BJ (cell line): ENCODE results near the gene MYO1D. TPM values are rescaled to one million over a fixed set of nuclear protein-coding genes. Genes with fewer than 3 reads are reported as not detected.

Experiments used
- CTCF ChIA-PET: fragments of 350-600 bp; formaldehyde crosslinking; extraction: SDS; loops from one replicate; lab custom pipeline; 2021; ENCODE audit warnings: antibody characterized with exemption, inconsistent platforms; lab: Yijun Ruan, JAX
- POLR2A ChIA-PET: fragments of 300-600 bp; sonication (Branson Sonifier 250); formaldehyde crosslinking; extraction: SDS; loops from one replicate; lab custom pipeline; 2021; ENCODE audit warnings: antibody characterized with exemption; lab: Charles Lee
- DNase-seq: peaks from one replicate; pipeline ENCODE4 v3.0.0-alpha.2; 2011; ENCODE audit warnings: low read depth
- H3K27me3 ChIP-seq: 2 replicates; pipeline ENCODE4 v1.6.0; 2011; ENCODE audit warnings: low read length; ENCODE audit not compliant: control insufficient read depth, insufficient read depth
- H3K36me3 ChIP-seq: 2 replicates; pipeline ENCODE4 v1.5.1; 2011; ENCODE audit warnings: low read length; ENCODE audit not compliant: control insufficient read depth, insufficient read depth
- H3K4me3 ChIP-seq: 2 replicates; pipeline ENCODE4 v1.5.1; 2011; ENCODE audit warnings: low read depth, mild to moderate bottlenecking, control low read depth, low read length
- polyA plus RNA-seq: library from polyadenylated mRNA; depleted of rRNA; stranded (reverse); fragments of >200 nt; gene quantifications from 2 replicates; pipeline ENCODE4 v1.2.3, GENCODE V29; 2011
- TF ChIP-seq, protein P1 (sequence below): IDR thresholded peaks from 2 replicates; pipeline ENCODE4 v1.5.1; 2011; ENCODE audit warnings: low read depth, mild to moderate bottlenecking, control low read depth, inconsistent platforms, low read length, moderate library complexity; ENCODE audit not compliant: insufficient read depth

MYO1D gene
- polyA plus RNA-seq, 1 experiment = 23.6 TPM

DNA sequence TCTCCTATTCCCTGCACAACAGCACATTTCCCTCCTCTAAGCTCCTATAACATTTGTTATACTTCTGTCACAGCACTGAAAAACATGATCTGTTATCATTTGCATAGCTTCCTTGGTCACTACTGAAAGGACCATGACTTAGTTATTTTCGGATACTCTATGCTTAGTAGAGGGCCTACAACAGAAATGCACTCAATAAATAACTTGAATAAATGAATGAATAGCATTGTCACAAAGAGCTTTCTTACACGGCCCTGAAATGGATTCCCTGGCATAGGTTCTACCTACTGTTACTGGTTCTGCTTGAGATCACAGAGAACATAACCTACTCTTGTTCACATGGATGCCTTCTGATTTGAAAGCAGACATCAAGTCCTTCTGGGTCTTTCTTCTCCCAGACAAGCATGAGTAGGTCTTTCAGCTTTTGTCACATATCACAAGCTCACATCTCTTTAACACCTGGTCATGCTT, 41.6 kb downstream of the MYO1D start:
- H3K27me3 ChIP-seq = no peaks in the 10 kb centered on the region
- TF ChIP-seq, protein P1, sequence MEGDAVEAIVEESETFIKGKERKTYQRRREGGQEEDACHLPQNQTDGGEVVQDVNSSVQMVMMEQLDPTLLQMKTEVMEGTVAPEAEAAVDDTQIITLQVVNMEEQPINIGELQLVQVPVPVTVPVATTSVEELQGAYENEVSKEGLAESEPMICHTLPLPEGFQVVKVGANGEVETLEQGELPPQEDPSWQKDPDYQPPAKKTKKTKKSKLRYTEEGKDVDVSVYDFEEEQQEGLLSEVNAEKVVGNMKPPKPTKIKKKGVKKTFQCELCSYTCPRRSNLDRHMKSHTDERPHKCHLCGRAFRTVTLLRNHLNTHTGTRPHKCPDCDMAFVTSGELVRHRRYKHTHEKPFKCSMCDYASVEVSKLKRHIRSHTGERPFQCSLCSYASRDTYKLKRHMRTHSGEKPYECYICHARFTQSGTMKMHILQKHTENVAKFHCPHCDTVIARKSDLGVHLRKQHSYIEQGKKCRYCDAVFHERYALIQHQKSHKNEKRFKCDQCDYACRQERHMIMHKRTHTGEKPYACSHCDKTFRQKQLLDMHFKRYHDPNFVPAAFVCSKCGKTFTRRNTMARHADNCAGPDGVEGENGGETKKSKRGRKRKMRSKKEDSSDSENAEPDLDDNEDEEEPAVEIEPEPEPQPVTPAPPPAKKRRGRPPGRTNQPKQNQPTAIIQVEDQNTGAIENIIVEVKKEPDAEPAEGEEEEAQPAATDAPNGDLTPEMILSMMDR = no peak
- ChIA-PET POLR2A (no interaction called here), CTCF (interaction anchor here (0.9 to 1.2 kb wide), 2 partner anchors 41 to 52 kb away, joined by 3 read pairs; partner anchors contain the start of gene MYO1D)
- H3K4me3 ChIP-seq = no peak overlapping the region
- no peak for DNase-seq
- no peaks in the 10 kb centered on the region for H3K36me3 ChIP-seq

DNA sequence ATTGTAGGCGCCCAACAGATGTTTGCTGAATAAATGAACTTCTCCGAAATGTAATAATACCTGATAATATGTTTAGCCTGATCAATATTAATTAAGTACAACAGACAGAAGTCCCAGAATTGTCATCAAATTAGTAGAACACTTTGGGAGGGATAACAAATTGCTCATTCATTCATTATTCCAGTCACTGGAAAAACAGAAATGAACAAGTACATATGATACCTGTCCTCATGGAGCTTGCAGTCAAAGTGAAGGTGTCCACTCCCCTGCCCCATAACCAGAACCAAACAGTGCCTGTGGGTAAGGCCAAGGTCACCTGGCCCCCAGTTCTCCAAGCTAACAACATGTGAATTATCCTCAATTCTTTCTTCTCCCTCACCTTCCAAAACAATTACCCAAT, 42.8 kb downstream of the MYO1D start:
- POLR2A ChIA-PET = no interaction called here
- TF ChIP-seq, protein P1 = no peak
- Histone ChIP-seq H3K36me3 (no peaks in the 10 kb centered on the region), H3K27me3 (no peaks in the 10 kb centered on the region), H3K4me3 (no peak overlapping the region)
- no peak for DNase-seq
- CTCF ChIA-PET = interaction anchor here (2.4 kb wide), 1 partner anchor 42 kb away, joined by 10 read pairs; the partner anchor contains the start of gene MYO1D

DNA sequence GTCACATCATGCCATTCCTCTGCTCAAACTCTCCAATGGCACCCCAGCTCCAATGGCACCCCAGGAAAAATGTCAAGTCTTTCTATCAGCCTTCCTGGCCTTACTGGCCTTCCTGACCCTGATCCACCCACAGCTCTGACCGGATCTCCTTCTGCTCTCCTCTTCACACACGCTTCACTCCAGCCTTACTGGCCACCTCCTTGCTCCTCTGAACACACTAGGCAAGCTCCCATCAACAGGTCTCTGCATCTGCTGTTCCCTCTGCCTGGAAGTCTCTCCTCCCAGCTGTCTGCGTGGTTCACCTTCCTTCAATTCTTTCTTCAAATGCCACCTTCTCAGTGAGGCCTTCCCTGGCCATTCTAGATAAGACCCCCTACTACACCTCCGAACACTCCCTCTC, 43.4 kb downstream of the MYO1D start:
- Histone ChIP-seq H3K27me3 (no peaks in the 10 kb centered on the region), H3K36me3 (no peaks in the 10 kb centered on the region), H3K4me3 (no peak overlapping the region)
- no peak for DNase-seq
- CTCF ChIA-PET = interaction anchor here (1.4 to 2.4 kb wide), 2 partner anchors 13 to 43 kb away, joined by 4 to 10 read pairs; partner anchors contain the start of gene MYO1D
- POLR2A ChIA-PET = no interaction called here
- TF ChIP-seq, protein P1 = no peak

DNA sequence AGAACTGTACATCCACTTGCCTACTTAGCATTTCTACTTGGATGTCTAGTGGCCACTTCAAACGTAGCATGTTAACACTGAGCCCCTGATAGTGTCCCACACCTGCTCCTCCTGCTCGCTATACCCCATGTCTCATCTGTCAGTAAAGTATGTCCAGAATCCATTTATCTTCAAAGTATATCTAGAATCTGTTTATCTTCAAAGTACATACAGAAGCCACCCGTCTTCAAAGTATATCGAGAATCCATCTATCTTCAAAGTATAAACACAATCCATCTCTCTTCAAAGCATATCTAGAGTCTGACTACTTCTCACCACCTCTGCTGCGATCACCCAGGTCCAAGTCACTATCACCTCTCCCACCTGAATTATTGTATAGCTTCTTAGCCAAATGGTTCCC, 43.8 kb downstream of the MYO1D start:
- H3K4me3 ChIP-seq = no peak overlapping the region
- POLR2A ChIA-PET = no interaction called here
- no peak for DNase-seq
- H3K36me3 ChIP-seq = no peaks in the 10 kb centered on the region
- no peaks in the 10 kb centered on the region for H3K27me3 ChIP-seq
- TF ChIP-seq, protein P1 = no peak
- CTCF ChIA-PET = interaction anchor here (1.4 to 2.4 kb wide), 2 partner anchors 14 to 43 kb away, joined by 4 to 10 read pairs; partner anchors contain the start of gene MYO1D

DNA sequence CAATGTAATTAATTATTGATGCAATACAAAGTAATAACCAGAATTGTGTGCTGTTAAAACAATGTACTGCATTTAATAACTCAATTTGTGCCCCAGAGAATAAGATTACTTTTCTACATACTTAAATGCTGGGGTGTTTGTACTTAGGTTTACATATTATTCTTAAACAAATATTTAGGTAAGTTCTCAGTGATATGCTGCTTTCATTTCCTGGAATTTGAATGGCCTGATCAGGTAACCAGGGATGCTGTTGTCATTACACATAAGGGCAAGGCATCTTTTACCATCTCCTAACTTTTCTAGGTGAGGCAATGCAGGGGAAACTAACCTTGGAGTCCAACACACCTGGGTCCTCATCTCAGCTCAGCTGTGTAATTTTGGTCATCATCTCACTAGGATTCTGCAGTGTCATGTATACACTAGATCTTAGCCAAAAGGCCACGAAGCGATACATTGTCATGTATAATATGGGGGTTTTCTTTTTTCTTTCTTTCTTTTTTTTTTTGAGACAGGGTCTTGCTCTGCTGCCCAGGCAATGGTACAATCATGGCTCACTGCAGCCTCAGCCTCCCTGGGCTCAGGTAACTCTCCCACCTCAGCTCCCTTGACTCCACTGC, 45.2 kb downstream of the MYO1D start:
- CTCF ChIA-PET = interaction anchor here (0.9 to 1.2 kb wide), 2 partner anchors 46 to 95 kb away, joined by 3 read pairs; no protein-coding TSS in a partner anchor
- TF ChIP-seq, protein P1 = no peak

More for the DNA sequence above, 45.2 kb downstream of the MYO1D start:
- Histone ChIP-seq H3K36me3 (no peaks in the 10 kb centered on the region), H3K27me3 (no peaks in the 10 kb centered on the region), H3K4me3 (no peak overlapping the region)
- no peak for DNase-seq
- POLR2A ChIA-PET = no interaction called here
